Cardiac atrium fibroblast (primary cell): ENCODE measurements around the gene APH1B. TPM values are rescaled to one million over a fixed set of nuclear protein-coding genes. Genes with fewer than 3 reads are reported as not detected.

Experiments
- total RNA-seq: library from RNA; depleted of rRNA; stranded (reverse); fragments of >200 nt; gene quantifications from 2 replicates; pipeline ENCODE4 v1.2.3, GENCODE V29; 2015

The APH1B gene
- 20.6 and 30.1 TPM in 2 replicates for total RNA-seq

DNA sequence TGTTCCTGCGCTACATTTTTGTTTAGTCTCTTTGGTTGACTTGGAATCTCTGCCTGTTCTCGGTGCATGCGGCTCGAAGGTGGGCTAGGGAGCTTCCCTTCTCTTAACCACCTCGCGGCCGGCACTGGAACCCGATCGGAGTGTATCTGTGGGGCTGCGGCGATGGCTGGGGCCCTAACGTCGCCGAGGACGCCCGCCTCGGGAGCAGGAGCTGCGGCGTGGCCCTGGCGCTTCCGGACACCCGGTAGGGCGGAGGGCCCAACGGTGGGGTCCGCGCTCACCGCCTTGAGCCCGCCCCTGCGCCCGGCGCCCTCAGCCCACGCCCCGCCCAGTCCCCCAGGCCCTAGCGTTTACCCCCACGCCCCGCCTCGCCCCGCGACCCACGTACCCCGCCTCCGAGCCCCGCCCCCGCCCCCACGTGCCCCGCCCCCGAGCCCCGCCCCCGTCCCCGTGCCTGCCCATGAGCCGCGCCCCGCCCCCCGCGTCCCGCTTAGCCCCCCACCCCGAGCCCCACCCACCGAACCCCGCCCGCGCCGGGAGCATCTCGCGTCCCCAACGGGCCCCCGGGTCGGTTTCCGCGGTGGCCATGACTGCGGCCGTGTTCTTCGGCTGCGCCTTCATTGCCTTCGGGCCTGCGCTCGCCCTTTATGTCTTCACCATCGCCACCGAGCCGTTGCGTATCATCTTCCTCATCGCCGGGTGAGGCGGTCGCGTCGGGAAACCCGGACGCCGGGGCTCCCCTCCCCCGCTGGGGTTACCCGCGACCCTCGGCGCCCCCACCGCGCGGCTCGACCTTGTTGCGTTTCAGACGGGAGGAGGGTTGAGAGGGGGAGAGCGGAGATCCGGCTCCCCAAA lies at the start of gene APH1B:
APH1B (plus strand) TSS at position 568 of the 855 bp plus-strand sequence; CDS start at position 587, 19 bp downstream.

Other genes with a start within 250 kb of the APH1B start
- gene TPM1, start 234.9 kb upstream of the APH1B start, total RNA-seq: 189 and 217 TPM in 2 replicates
- gene LACTB, start 155.7 kb upstream of the APH1B start, total RNA-seq: 24.1 and 24.7 TPM in 2 replicates
- gene RPS27L, start 120.1 kb upstream of the APH1B start, total RNA-seq: 101 and 203 TPM in 2 replicates
- 68.4 and 81.0 TPM in 2 replicates for gene RAB8B, start 88.0 kb upstream of the APH1B start, total RNA-seq
- 64.3 and 163 TPM in 2 replicates for gene CA12, start 104.2 kb downstream of the APH1B start, total RNA-seq
- 16.6 and 26.7 TPM in 2 replicates for gene USP3, start 227.0 kb downstream of the APH1B start, total RNA-seq